Chondrocyte (in vitro differentiated cells): ENCODE data around the gene GGNBP2. TPM values are rescaled to one million over a fixed set of nuclear protein-coding genes. Genes with fewer than 3 reads are reported as not detected.
"Not testable (repeated sequence)": the region's sequence is repeated elsewhere in the genome, so short reads cannot be mapped to it uniquely, and the experiment has no call there.

Experiments used
- DNase-seq: peaks from one replicate; pipeline ENCODE4 v3.0.0; 2021; ENCODE audit warnings: mixed read lengths, low spot score
- H3K27ac Mint-ChIP-seq: one replicate; pipeline ENCODE4 v1.8.0; 2021; ENCODE audit warnings: mild to moderate bottlenecking, moderate library complexity, mixed read lengths; ENCODE audit not compliant: unreplicated experiment
- H3K27me3 Mint-ChIP-seq: 2 replicates; pipeline ENCODE4 v1.8.0; 2021; ENCODE audit warnings: low read depth, mixed read lengths
- H3K36me3 Mint-ChIP-seq: 2 replicates; pipeline ENCODE4 v1.8.0; 2021; ENCODE audit warnings: low read depth, mixed read lengths
- H3K4me1 Mint-ChIP-seq: 2 replicates; pipeline ENCODE4 v1.8.0; 2021; ENCODE audit warnings: low read depth, mild to moderate bottlenecking, mixed read lengths
- H3K4me3 Mint-ChIP-seq: one replicate; pipeline ENCODE4 v1.8.0; 2021; ENCODE audit warnings: mild to moderate bottlenecking, moderate library complexity, mixed read lengths; ENCODE audit not compliant: unreplicated experiment
- H3K9me3 Mint-ChIP-seq: 2 replicates; pipeline ENCODE4 v1.8.0; 2021; ENCODE audit warnings: low read depth, mixed read lengths
- CTCF ChIP-seq: fragments of 200-600 bp; sonication (generic); IDR thresholded peaks from 2 replicates; pipeline ENCODE4 v1.5.0; 2021; ENCODE audit warnings: antibody characterized with exemption, mild to moderate bottlenecking, moderate library complexity
- total RNA-seq: library from RNA; stranded (reverse); gene quantifications from 3 replicates; pipeline ENCODE4 v1.2.1, GENCODE V29; 2021

The GGNBP2 gene
- total RNA-seq, 1 donor from 2014 or later: 68.2 TPM

- no peak overlapping the region for H3K4me3 Mint-ChIP-seq
- peaks cover 25% of the 10 kb centered on the region for H3K36me3 Mint-ChIP-seq
- no peaks in the 10 kb centered on the region for H3K27me3 Mint-ChIP-seq
- no peak overlapping the region for H3K27ac Mint-ChIP-seq
- H3K9me3 Mint-ChIP-seq: no peaks in the 10 kb centered on the region
- no peaks in the 10 kb centered on the region for H3K4me1 Mint-ChIP-seq
- no peak for DNase-seq
- no peak for TF ChIP-seq CTCF
These were observed 40.6 kb upstream of the GGNBP2 start for GRCh38 chr17:36504156-36504545.

GRCh38 chr17:36505171-36505570, 39.5 kb upstream of the GGNBP2 start:
- Mint-ChIP-seq H3K9me3 (no peaks in the 10 kb centered on the region), H3K4me3 (no peak overlapping the region), H3K36me3 (peaks cover 28% of the 10 kb centered on the region), H3K27me3 (no peaks in the 10 kb centered on the region), H3K27ac (no peak overlapping the region), H3K4me1 (no peaks in the 10 kb centered on the region)
- peak; percentile 85 for DNase-seq
- TF ChIP-seq CTCF: no peak

- Mint-ChIP-seq H3K4me3 (no peak overlapping the region), H3K27me3 (no peaks in the 10 kb centered on the region), H3K36me3 (peaks cover 32% of the 10 kb centered on the region), H3K4me1 (no peaks in the 10 kb centered on the region), H3K27ac (no peak overlapping the region), H3K9me3 (no peaks in the 10 kb centered on the region)
- no peak for TF ChIP-seq CTCF
- no peak for DNase-seq
These were observed 38.4 kb upstream of the GGNBP2 start for GRCh38 chr17:36506249-36506826.

- Mint-ChIP-seq H3K27ac (no peak overlapping the region), H3K4me1 (no peaks in the 10 kb centered on the region), H3K9me3 (no peaks in the 10 kb centered on the region), H3K4me3 (no peak overlapping the region), H3K27me3 (no peaks in the 10 kb centered on the region), H3K36me3 (peaks cover 32% of the 10 kb centered on the region)
- DNase-seq: no peak
- TF ChIP-seq CTCF: no peak
These were observed 37.9 kb upstream of the GGNBP2 start for GRCh38 chr17:36506831-36507230.

GRCh38 chr17:36507266-36507665, 37.5 kb upstream of the GGNBP2 start:
- Mint-ChIP-seq H3K27ac (no peak overlapping the region), H3K4me1 (no peaks in the 10 kb centered on the region), H3K9me3 (no peaks in the 10 kb centered on the region), H3K4me3 (no peak overlapping the region), H3K27me3 (no peaks in the 10 kb centered on the region), H3K36me3 (peaks cover 30% of the 10 kb centered on the region)
- no peak for TF ChIP-seq CTCF
- DNase-seq: no peak

- H3K36me3 Mint-ChIP-seq: peaks cover 25% of the 10 kb centered on the region
- DNase-seq, H3K4me3 Mint-ChIP-seq: not testable (repeated sequence)
These were observed 36.3 kb upstream of the GGNBP2 start for GRCh38 chr17:36508439-36508838.

More at GRCh38 chr17:36508439-36508838, 36.3 kb upstream of the GGNBP2 start:
- not testable (repeated sequence) for H3K4me1 Mint-ChIP-seq, H3K9me3 Mint-ChIP-seq, H3K27me3 Mint-ChIP-seq, H3K27ac Mint-ChIP-seq
